GM23338 (cell line): ENCODE measurements around the gene BCR. TPM values are rescaled to one million over a fixed set of nuclear protein-coding genes. Genes with fewer than 3 reads are reported as not detected.

ENCODE experiments used
- ATAC-seq: fragments of 200-7000 bp; cut with Tn5 transposase; 3 replicates; pipeline ENCODE4 v1.9.1; 2020
- DNase-seq: peaks from one replicate; pipeline ENCODE4 v3.0.0-alpha.2; 2015; ENCODE audit warnings: low spot score
- H2AFZ ChIP-seq: fragments of 200-600 bp; sonication (generic); 2 replicates; pipeline ENCODE4 v1.8.0; 2016; ENCODE audit warnings: antibody characterized with exemption, mild to moderate bottlenecking, moderate library complexity
- H3F3A ChIP-seq: fragments of 200-600 bp; sonication (generic); replicated peaks from 2 replicates; pipeline ENCODE4 v1.8.0; 2017; ENCODE audit warnings: antibody characterized with exemption, mixed run types, low read depth
- H3K27ac ChIP-seq: fragments of 200-600 bp; sonication (generic); 2 replicates; pipeline ENCODE4 v1.6.1; 2016; ENCODE audit warnings: low read depth
- H3K27me3 ChIP-seq: fragments of 200-600 bp; sonication (generic); 2 replicates; pipeline ENCODE4 v1.8.0; 2016; ENCODE audit warnings: mild to moderate bottlenecking, mixed run types, moderate library complexity; ENCODE audit not compliant: insufficient read depth
- H3K36me3 ChIP-seq: fragments of 200-600 bp; sonication (generic); 2 replicates; pipeline ENCODE4 v1.8.0; 2016; ENCODE audit warnings: mild to moderate bottlenecking; ENCODE audit not compliant: insufficient read depth
- H3K4me1 ChIP-seq: fragments of 200-600 bp; sonication (generic); 2 replicates; pipeline ENCODE4 v1.8.0; 2016; ENCODE audit warnings: mild to moderate bottlenecking, moderate library complexity; ENCODE audit not compliant: insufficient read depth
- H3K4me2 ChIP-seq: fragments of 200-600 bp; sonication (generic); 2 replicates; pipeline ENCODE4 v1.7.1; 2017; ENCODE audit warnings: mixed run types
- H3K4me3 ChIP-seq: fragments of 200-600 bp; sonication (generic); 2 replicates; pipeline ENCODE4 v1.6.1; 2016; ENCODE audit warnings: mixed run types
- H3K79me2 ChIP-seq: fragments of 200-600 bp; sonication (generic); replicated peaks from 2 replicates; pipeline ENCODE4 v1.8.0; 2017; ENCODE audit warnings: mild to moderate bottlenecking; ENCODE audit not compliant: insufficient read depth
- H3K9me2 ChIP-seq: fragments of 200-600 bp; sonication (generic); 2 replicates; pipeline ENCODE4 v1.8.0; 2017; ENCODE audit not compliant: insufficient read depth
- H4K20me1 ChIP-seq: fragments of 200-600 bp; sonication (generic); replicated peaks from 2 replicates; pipeline ENCODE4 v1.8.0; 2017; ENCODE audit warnings: mild to moderate bottlenecking; ENCODE audit not compliant: insufficient read depth
- H3K27ac Mint-ChIP-seq: 2 replicates; pipeline ENCODE4 v1.8.0; 2020; ENCODE audit warnings: inconsistent platforms, mild to moderate bottlenecking, moderate library complexity, mixed read lengths
- H3K27me3 Mint-ChIP-seq: 3 replicates; pipeline ENCODE4 v1.8.0; 2022; ENCODE audit warnings: low read depth, mild to moderate bottlenecking, moderate library complexity, mixed read lengths, inconsistent platforms; ENCODE audit not compliant: insufficient read depth, poor library complexity
- H3K36me3 Mint-ChIP-seq: 3 replicates; pipeline ENCODE4 v1.8.0; 2021; ENCODE audit warnings: low read depth, mild to moderate bottlenecking, inconsistent platforms, moderate library complexity, mixed read lengths
- H3K4me1 Mint-ChIP-seq: 3 replicates; pipeline ENCODE4 v1.8.0; 2020; ENCODE audit warnings: mild to moderate bottlenecking, inconsistent platforms, mixed read lengths
- H3K4me3 Mint-ChIP-seq: 3 replicates; pipeline ENCODE4 v1.8.0; 2021; ENCODE audit warnings: moderate library complexity, mild to moderate bottlenecking, inconsistent platforms, mixed read lengths
- H3K9me3 Mint-ChIP-seq: 3 replicates; pipeline ENCODE4 v1.8.0; 2020; ENCODE audit warnings: moderate library complexity, mild to moderate bottlenecking, inconsistent platforms, mixed read lengths
- CREB1 ChIP-seq: fragments of 250-450 bp; sonication (Bioruptor Pico); IDR thresholded peaks from 2 replicates; pipeline ENCODE4 v1.5.0; 2020; ENCODE audit warnings: low read depth, mild to moderate bottlenecking, moderate library complexity
- CTCF ChIP-seq, 2 experiments: fragments of 200-600 bp in 1 of 2; sonication (generic) in 1 of 2; conservative IDR thresholded peaks; 2 replicates each; pipeline versions ENCODE4 v1.5.1 to v1.6.1; 2016 to 2017; ENCODE audit warnings: antibody characterized with exemption in 2 of 2, low read depth in 2 of 2, mild to moderate bottlenecking in 2 of 2, moderate library complexity in 1 of 2
- EZH2 ChIP-seq: fragments of 200-600 bp; sonication (generic); IDR thresholded peaks from one replicate; pipeline ENCODE4 v1.8.0; 2017; ENCODE audit warnings: antibody characterized with exemption, mild to moderate bottlenecking, low read depth; ENCODE audit not compliant: unreplicated experiment
- EZH2phosphoT487 ChIP-seq: fragments of 200-600 bp; sonication (generic); IDR thresholded peaks from one replicate; pipeline ENCODE4 v1.8.1; 2018; ENCODE audit warnings: antibody characterized with exemption; ENCODE audit not compliant: unreplicated experiment
- NANOG ChIP-seq: IDR thresholded peaks from 2 replicates; pipeline ENCODE4 v1.6.1; 2016; ENCODE audit warnings: antibody characterized with exemption, borderline replicate concordance
- POLR2AphosphoS5 ChIP-seq: IDR thresholded peaks from 2 replicates; pipeline ENCODE4 v1.6.1; 2016; ENCODE audit warnings: antibody characterized with exemption, low read depth
- polyA plus RNA-seq: library from polyadenylated mRNA; unstranded; fragments of >200 nt; fragmentation: Nextera tagmentation; extraction: Ambion mirVana; gene quantifications from 2 replicates; pipeline ENCODE4 v1.2.1, GENCODE V29; 2016
- total RNA-seq: library from RNA; depleted of rRNA; stranded (reverse); fragments of >200 nt; shearing (Covaris generic); gene quantifications from 2 replicates; pipeline ENCODE4 v1.2.3, GENCODE V29; 2014
- TF ChIP-seq, protein P1 (sequence below): IDR thresholded peaks from 2 replicates; pipeline ENCODE4 v1.6.1; 2016; ENCODE audit warnings: antibody characterized with exemption

Gene BCR
- total and polyA plus RNA-seq, 2 experiments from 2014 or later: 17.7 to 121 TPM

DNA sequence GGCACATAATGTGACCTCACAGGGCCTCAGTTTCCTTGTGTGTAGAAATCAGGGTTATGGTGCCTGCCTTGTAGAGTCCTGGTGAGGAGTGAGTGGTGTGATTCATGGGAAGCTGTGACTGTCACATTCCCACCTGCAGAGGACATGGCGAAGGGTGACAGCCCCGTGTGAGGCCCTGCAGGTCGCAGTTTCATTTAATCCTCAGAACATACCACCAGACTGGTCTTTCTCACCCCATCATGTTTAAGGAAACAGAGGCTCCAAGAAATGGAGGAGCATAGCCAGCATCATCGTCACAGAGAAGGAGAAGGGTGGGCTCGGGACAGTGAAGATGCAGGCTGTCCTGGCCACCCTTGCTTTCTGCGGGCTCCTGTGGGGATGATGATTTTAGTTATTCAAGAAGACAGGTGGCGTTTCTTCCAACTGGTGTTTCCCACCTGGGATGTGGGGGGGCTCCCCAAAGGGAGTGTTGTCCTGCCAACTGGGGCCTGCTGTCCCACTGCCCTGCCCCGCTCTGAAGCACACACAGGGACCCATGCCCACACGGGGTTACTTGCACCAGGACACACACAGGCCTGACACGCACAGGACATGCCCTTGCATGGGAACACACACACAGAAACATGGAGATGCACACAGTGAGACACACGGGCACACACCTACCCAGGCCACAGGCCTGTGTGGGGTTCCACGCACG is 100.2 kb downstream of the BCR start:
- no peaks in the 10 kb centered on the region for H3K9me3 Mint-ChIP-seq
- Histone ChIP-seq H3K36me3 (no peaks in the 10 kb centered on the region; the same call in 1 of the 2 replicates), H3K4me1 (no peaks in the 10 kb centered on the region), H3K27ac (no peak overlapping the region), H3K4me2 (no peak overlapping the region), H3K79me2 (no peaks in the 10 kb centered on the region), H3F3A (no peaks in the 10 kb centered on the region), H3K9me2 (no peaks in the 10 kb centered on the region), H2AFZ (no peak overlapping the region), H3K27me3 (no peaks in the 10 kb centered on the region), H3K4me3 (no peak overlapping the region), H4K20me1 (peaks cover 6% of the 10 kb centered on the region; the same call in 1 of the 2 replicates)
- no peak overlapping the region for H3K4me3 Mint-ChIP-seq
- peak overlapping the region; percentile 68; the same call in 1 of the 2 replicates for H3K27ac Mint-ChIP-seq
- DNase-seq (no peak), ATAC-seq (no peak)
- TF ChIP-seq CTCF (conservative IDR thresholded peaks at IDR 0.05; ENCODE audit: low read depth in 2 of 2) (no peak), CREB1 (CRISPR knock-in tag) (no peak), EZH2phosphoT487 (no peak), EZH2 (no peak)
- TF ChIP-seq, protein P1, sequence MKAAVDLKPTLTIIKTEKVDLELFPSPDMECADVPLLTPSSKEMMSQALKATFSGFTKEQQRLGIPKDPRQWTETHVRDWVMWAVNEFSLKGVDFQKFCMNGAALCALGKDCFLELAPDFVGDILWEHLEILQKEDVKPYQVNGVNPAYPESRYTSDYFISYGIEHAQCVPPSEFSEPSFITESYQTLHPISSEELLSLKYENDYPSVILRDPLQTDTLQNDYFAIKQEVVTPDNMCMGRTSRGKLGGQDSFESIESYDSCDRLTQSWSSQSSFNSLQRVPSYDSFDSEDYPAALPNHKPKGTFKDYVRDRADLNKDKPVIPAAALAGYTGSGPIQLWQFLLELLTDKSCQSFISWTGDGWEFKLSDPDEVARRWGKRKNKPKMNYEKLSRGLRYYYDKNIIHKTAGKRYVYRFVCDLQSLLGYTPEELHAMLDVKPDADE: no peak
- H3K4me1 Mint-ChIP-seq: 0 out of 3 replicates have a peak, but pooled peaks cover 4% of the 10 kb centered on the region
- peaks cover 40% of the 10 kb centered on the region for H3K36me3 Mint-ChIP-seq
- H3K27me3 Mint-ChIP-seq: peaks cover 15% of the 10 kb centered on the region

- Mint-ChIP-seq H3K27me3 (peaks cover 15% of the 10 kb centered on the region), H3K4me1 (0 out of 3 replicates have a peak, but pooled peaks cover 4% of the 10 kb centered on the region), H3K4me3 (no peak overlapping the region), H3K9me3 (no peaks in the 10 kb centered on the region), H3K27ac (peak overlapping the region; percentile 68; the same call in 1 of the 2 replicates), H3K36me3 (peaks cover 38% of the 10 kb centered on the region)
- Histone ChIP-seq H3K27me3 (no peaks in the 10 kb centered on the region), H2AFZ (no peak overlapping the region), H3F3A (no peaks in the 10 kb centered on the region), H3K4me3 (no peak overlapping the region), H3K79me2 (no peaks in the 10 kb centered on the region), H4K20me1 (peaks cover 6% of the 10 kb centered on the region; the same call in 1 of the 2 replicates), H3K27ac (no peak overlapping the region), H3K4me2 (no peak overlapping the region), H3K36me3 (peaks cover under 1% of the 10 kb centered on the region), H3K4me1 (no peaks in the 10 kb centered on the region), H3K9me2 (no peaks in the 10 kb centered on the region)
- DNase-seq (no peak), ATAC-seq (no peak)
- TF ChIP-seq EZH2: no peak
- no peak for TF ChIP-seq NANOG
- TF ChIP-seq POLR2AphosphoS5: no peak
These were observed 100.7 kb downstream of the BCR start for GRCh38 chr22:23281053-23281405.
